GM23248 (cell line): ENCODE results near the gene PGBD5. TPM values are rescaled to one million over a fixed set of nuclear protein-coding genes. Genes with fewer than 3 reads are reported as not detected.
A peak's percentile ranks its signal among the peaks of the same experiment; 100 is the strongest.

Experiments
- DNase-seq: peaks from one replicate; pipeline ENCODE4 v3.0.0-alpha.2; 2015
- H2AFZ ChIP-seq: fragments of 200-600 bp; sonication (generic); 2 replicates; pipeline ENCODE4 v1.6.1; 2016; ENCODE audit warnings: antibody characterized with exemption
- H3F3A ChIP-seq: fragments of 200-600 bp; sonication (generic); 2 replicates; pipeline ENCODE4 v1.6.1; 2016; ENCODE audit warnings: mild to moderate bottlenecking, antibody characterized with exemption, mixed run types; ENCODE audit not compliant: insufficient read depth
- H3K27ac ChIP-seq: fragments of 200-600 bp; sonication (generic); 2 replicates; pipeline ENCODE4 v1.5.1; 2016; ENCODE audit warnings: mild to moderate bottlenecking
- H3K27me3 ChIP-seq: fragments of 200-600 bp; sonication (generic); replicated peaks from 2 replicates; pipeline ENCODE4 v1.6.1; 2016; ENCODE audit warnings: mild to moderate bottlenecking; ENCODE audit not compliant: insufficient read depth
- H3K36me3 ChIP-seq: fragments of 200-600 bp; sonication (generic); 2 replicates; pipeline ENCODE4 v1.6.1; 2016; ENCODE audit warnings: low read depth, mild to moderate bottlenecking
- H3K4me1 ChIP-seq: fragments of 200-600 bp; sonication (generic); 2 replicates; pipeline ENCODE4 v1.6.1; 2016; ENCODE audit warnings: mild to moderate bottlenecking; ENCODE audit not compliant: insufficient read depth
- H3K4me2 ChIP-seq: fragments of 200-600 bp; sonication (generic); one replicate; pipeline ENCODE4 v1.6.1; 2016; ENCODE audit warnings: mild to moderate bottlenecking; ENCODE audit not compliant: unreplicated experiment
- H3K4me3 ChIP-seq: fragments of 200-600 bp; sonication (generic); 2 replicates; pipeline ENCODE4 v1.5.1; 2016; ENCODE audit warnings: mild to moderate bottlenecking
- H3K79me2 ChIP-seq: fragments of 200-600 bp; sonication (generic); 2 replicates; pipeline ENCODE4 v1.6.1; 2016; ENCODE audit warnings: mild to moderate bottlenecking; ENCODE audit not compliant: insufficient read depth
- H3K9ac ChIP-seq: fragments of 200-600 bp; sonication (generic); 2 replicates; pipeline ENCODE4 v1.6.1; 2016; ENCODE audit warnings: mild to moderate bottlenecking
- H3K9me2 ChIP-seq: fragments of 200-600 bp; sonication (generic); 2 replicates; pipeline ENCODE4 v1.6.1; 2016; ENCODE audit warnings: mixed run types, mild to moderate bottlenecking, moderate library complexity; ENCODE audit not compliant: insufficient read depth
- H3K9me3 ChIP-seq: fragments of 200-600 bp; sonication (generic); one replicate; pipeline ENCODE4 v1.6.1; 2017; ENCODE audit warnings: low read depth
- H4K20me1 ChIP-seq: fragments of 200-600 bp; sonication (generic); 2 replicates; pipeline ENCODE4 v1.6.0; 2016; ENCODE audit not compliant: insufficient read depth
- EZH2 ChIP-seq: fragments of 200-600 bp; sonication (generic); IDR thresholded peaks from 2 replicates; pipeline ENCODE4 v1.6.1; 2018; ENCODE audit warnings: antibody characterized with exemption, mild to moderate bottlenecking; ENCODE audit not compliant: insufficient read depth, poor library complexity, severe bottlenecking
- EZH2phosphoT487 ChIP-seq: fragments of 200-600 bp; sonication (generic); IDR thresholded peaks from 2 replicates; pipeline ENCODE4 v1.6.1; 2018; ENCODE audit warnings: antibody characterized with exemption, moderate library complexity, mild to moderate bottlenecking, low read depth; ENCODE audit not compliant: insufficient read depth
- whole genome bisulfite sequencing, 2 experiments: methylation state at CpG; one replicate each; pipeline ENCODE4 v1.1.6; 2015 to 2017; ENCODE audit warnings: low lambda C conversion rate in 2 of 2, low coverage in 1 of 2; ENCODE audit errors: missing lambda C conversion rate in 2 of 2; 5-methylcytosine and 5-hydroxymethylcytosine counted together
- in situ Hi-C: fragments of 300-500 bp; cut with MboI; formaldehyde crosslinking; loops from 2 replicates; pipeline ENCODE4 v1.15.0; 2020
- polyA plus RNA-seq: library from polyadenylated mRNA; unstranded; fragments of >200 nt; fragmentation: Nextera tagmentation; extraction: Ambion mirVana; gene quantifications from 2 replicates; pipeline ENCODE4 v1.2.1, GENCODE V29; 2016
- total RNA-seq: library from RNA; depleted of rRNA; stranded (reverse); fragments of >200 nt; shearing (Covaris generic); gene quantifications from 2 replicates; pipeline ENCODE4 v1.2.3, GENCODE V29; 2014

PGBD5 gene
- total and polyA plus RNA-seq, 2 experiments from 2014 or later = 0.23 to 0.32 TPM

DNA sequence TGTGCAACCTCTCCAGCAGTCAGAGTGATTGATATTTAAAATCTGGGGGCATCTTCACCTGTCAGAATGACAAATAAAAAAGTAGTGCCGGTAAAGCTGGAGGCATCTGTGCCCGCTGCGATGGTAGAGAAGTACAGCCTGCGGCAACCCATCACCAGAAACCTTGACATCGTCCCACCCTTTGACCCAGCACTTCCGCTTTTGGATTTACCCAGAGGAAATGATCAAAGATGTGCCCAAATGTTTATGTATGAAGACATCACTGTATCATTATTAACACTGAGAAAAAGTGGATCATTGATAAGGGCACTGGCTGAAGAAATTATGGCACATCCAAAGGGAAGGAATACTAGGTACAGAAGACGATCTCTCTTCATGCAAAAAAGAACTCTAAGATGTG is 96.0 kb downstream of the PGBD5 start:
- H3K27ac ChIP-seq = no peak overlapping the region
- no peaks in the 10 kb centered on the region for H3F3A ChIP-seq
- no peaks in the 10 kb centered on the region for H3K79me2 ChIP-seq
- no peak overlapping the region for H3K4me2 ChIP-seq
- H4K20me1 ChIP-seq = no peaks in the 10 kb centered on the region
- no peaks in the 10 kb centered on the region for H3K9me3 ChIP-seq
- no peaks in the 10 kb centered on the region for H3K4me1 ChIP-seq
- no peak overlapping the region for H2AFZ ChIP-seq
- 79 to 81% methylated on average over 7 of the region's 7 CpGs for WGBS, 2 experiments
- H3K4me3 ChIP-seq = no peak overlapping the region
- H3K9ac ChIP-seq = no peak overlapping the region
- no peak for DNase-seq
- H3K9me2 ChIP-seq = no peaks in the 10 kb centered on the region
- H3K27me3 ChIP-seq = no peaks in the 10 kb centered on the region
- TF ChIP-seq EZH2 (no peak), EZH2phosphoT487 (no peak)
- no peaks in the 10 kb centered on the region for H3K36me3 ChIP-seq
- in situ Hi-C loops = no loop called here

DNA sequence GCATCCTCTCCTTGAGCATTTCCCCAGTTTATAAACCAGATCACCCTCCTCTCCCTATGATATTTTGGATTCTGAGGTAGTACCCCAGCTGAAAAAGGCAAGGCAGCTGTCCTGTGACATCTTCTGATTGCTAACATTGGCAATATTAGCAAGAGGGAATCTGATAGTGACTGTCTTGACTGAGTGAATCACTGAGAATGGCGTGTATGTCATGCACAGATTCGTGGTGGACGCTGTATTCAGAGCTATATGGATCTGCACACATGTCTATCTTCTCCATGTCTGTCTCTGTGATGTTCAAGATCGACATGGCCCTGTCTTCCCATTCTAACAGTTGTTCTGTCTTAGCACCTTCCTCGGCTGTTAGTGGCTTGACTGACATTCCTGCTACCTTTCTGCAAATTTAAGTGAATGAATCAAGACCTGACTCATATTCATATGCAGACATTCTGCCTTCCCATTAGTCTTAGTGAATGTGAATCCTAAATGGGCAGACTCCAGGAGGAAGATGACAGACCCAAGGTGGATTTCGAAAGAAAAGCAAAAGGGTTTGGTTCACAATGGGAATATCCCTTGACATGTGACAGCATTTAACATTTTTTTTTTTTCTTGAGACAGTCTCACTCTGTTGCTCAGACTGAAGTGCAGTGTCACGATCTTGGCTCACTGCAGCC is 97.7 kb downstream of the PGBD5 start:
- no peak overlapping the region for H3K9ac ChIP-seq
- no peaks in the 10 kb centered on the region for H3K9me3 ChIP-seq
- H3F3A ChIP-seq = no peaks in the 10 kb centered on the region
- H3K4me3 ChIP-seq = no peak overlapping the region
- no peaks in the 10 kb centered on the region for H3K27me3 ChIP-seq
- H2AFZ ChIP-seq = no peak overlapping the region
- H3K79me2 ChIP-seq = no peaks in the 10 kb centered on the region
- no peaks in the 10 kb centered on the region for H3K4me1 ChIP-seq
- no peaks in the 10 kb centered on the region for H3K36me3 ChIP-seq
- in situ Hi-C loops = no loop called here
- TF ChIP-seq EZH2phosphoT487 = no peak
- no peak for TF ChIP-seq EZH2
- no peaks in the 10 kb centered on the region for H3K9me2 ChIP-seq
- 63 to 75% methylated on average over 7 of the region's 7 CpGs for WGBS, 2 experiments
- peak; percentile 19 for DNase-seq
- no peak overlapping the region for H3K4me2 ChIP-seq
- no peaks in the 10 kb centered on the region for H4K20me1 ChIP-seq
- H3K27ac ChIP-seq = no peak overlapping the region

DNA sequence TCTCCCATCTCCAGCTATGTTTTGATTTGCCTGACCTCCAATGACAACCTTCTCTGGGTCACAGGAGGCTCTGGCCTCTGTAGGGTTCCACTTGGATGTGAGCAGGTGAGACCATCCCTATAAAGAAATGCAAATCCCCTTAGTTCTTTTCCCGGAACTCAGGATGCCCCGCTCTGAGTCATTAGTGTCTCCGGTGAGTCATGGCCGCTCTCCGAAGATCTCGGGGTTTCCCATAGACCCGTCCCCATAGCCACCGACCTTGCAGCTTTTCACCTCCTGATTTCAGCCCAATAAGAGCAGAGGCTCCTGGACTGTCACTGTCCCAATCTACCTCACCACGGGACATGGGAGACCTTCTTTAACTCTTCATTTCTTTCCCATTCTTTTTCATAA is 98.2 kb downstream of the PGBD5 start:
- H3K4me3 ChIP-seq = no peak overlapping the region
- in situ Hi-C loops = no loop called here
- TF ChIP-seq EZH2phosphoT487 (no peak), EZH2 (no peak)
- no peaks in the 10 kb centered on the region for H3K9me2 ChIP-seq
- DNase-seq = no peak
- no peaks in the 10 kb centered on the region for H3K79me2 ChIP-seq
- no peak overlapping the region for H3K9ac ChIP-seq
- H4K20me1 ChIP-seq = no peaks in the 10 kb centered on the region
- H3K9me3 ChIP-seq = no peaks in the 10 kb centered on the region
- H2AFZ ChIP-seq = no peak overlapping the region
- WGBS, 2 experiments = 83 to 88% methylated on average over 9 of the region's 9 CpGs
- H3K4me2 ChIP-seq = no peak overlapping the region
- no peaks in the 10 kb centered on the region for H3K27me3 ChIP-seq
- no peaks in the 10 kb centered on the region for H3F3A ChIP-seq
- H3K27ac ChIP-seq = no peak overlapping the region
- no peaks in the 10 kb centered on the region for H3K4me1 ChIP-seq
- no peaks in the 10 kb centered on the region for H3K36me3 ChIP-seq

DNA sequence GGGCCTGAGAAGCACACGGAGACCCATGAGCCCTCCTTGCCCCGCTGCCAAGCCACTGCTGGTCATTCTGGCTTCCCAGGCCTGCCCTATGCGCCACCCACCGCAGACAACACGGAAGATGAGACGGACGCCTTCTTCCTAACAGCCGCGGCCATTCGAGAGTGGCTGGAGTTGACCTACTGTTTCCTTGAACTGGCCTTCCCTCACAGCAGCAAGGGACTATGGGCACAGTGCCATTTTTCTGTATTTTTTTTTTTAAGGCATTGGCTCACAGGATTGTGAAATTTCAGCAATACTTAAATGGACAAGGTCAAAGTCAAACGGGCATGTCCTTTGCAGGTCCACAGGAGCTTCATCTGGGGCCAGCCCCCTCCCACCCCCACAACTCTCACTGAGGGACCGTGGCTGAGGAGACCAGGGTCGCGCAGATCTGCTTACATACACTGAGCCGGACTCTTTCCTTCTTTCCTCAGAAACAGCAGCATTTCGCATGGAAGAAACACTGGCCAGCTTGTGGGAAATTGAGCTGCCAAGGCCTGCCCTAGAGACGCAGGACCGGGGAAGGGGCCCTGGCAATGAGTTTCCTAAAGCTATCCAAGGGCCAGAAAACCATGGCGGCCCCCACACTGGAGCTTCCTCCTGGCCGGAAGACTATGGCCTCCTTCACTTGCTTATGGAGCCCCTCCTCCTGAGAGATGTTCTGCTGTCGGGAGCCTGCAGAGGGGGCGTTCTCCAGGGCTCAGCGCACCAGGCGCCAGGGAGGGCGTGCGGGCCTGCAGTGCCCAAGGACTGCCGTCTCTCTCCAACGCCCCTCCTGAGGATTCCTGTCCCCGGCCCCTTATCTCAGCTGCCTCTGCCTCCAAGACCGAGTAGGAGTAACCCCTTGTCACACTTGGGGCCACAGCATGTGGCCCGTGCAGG is 98.9 kb downstream of the PGBD5 start:
- Histone ChIP-seq H3K9ac (no peak overlapping the region), H3K9me2 (no peaks in the 10 kb centered on the region), H3K4me1 (no peaks in the 10 kb centered on the region), H3K27ac (no peak overlapping the region), H3K27me3 (no peaks in the 10 kb centered on the region), H3K4me2 (no peak overlapping the region), H3K79me2 (no peaks in the 10 kb centered on the region), H2AFZ (no peak overlapping the region), H4K20me1 (no peaks in the 10 kb centered on the region), H3F3A (no peaks in the 10 kb centered on the region), H3K4me3 (no peak overlapping the region), H3K36me3 (no peaks in the 10 kb centered on the region), H3K9me3 (no peaks in the 10 kb centered on the region)
- no peak for TF ChIP-seq EZH2
- TF ChIP-seq EZH2phosphoT487 = no peak
- peak; percentile 31 for DNase-seq
- 72 to 77% methylated on average over 23 to 31 of the region's 31 CpGs for WGBS, 2 experiments
- in situ Hi-C loops = no loop called here
